NCI-H510A treated with DMSO at 0.1 percent for 48 hours (cell line): ENCODE results near the gene PCBD1.

ENCODE experiments used
- DNase-seq: peaks from one replicate; lab custom pipeline; 2025; lab: John Stamatoyannopoulos, UW

The PCBD1 gene

GRCh38 chr10:70833601-70834000, 54.8 kb downstream of the PCBD1 start:
- DNase-seq = no peak
